ENCODE data around the gene PIK3CB.

Gene PIK3CB

DNA sequence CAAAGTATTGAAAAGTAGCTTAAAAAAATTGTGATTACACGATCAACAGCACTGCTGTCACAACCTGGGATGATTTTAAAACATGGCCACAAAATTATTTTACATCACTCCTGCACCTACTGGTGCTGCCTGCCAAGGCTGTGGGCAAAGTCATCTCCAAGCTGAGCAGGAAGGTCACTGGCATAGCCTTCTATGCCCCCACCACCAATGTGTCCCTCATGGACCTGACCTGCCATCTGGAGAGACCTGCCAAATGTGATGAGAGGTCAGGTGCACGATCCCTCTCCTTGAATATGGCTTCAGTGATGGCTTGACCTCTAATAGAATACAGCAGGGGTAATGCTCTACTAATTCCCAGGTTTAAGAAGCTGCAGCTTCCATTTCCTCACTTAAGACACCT lies 57.8 kb downstream of the PIK3CB start:
- no peak for DNase-seq (ENCODE audit: low read depth, low spot score)
- H3K4me3 ChIP-seq (ENCODE audit: low read depth, low read length), result no peak overlapping the region
- ChIA-PET POLR2A (no interaction called here), CTCF (interaction anchor here (0.7 to 0.8 kb wide), 2 partner anchors 9 to 138 kb away, joined by 3 to 4 read pairs; no protein-coding TSS in a partner anchor)
- TF ChIP-seq, protein P1, sequence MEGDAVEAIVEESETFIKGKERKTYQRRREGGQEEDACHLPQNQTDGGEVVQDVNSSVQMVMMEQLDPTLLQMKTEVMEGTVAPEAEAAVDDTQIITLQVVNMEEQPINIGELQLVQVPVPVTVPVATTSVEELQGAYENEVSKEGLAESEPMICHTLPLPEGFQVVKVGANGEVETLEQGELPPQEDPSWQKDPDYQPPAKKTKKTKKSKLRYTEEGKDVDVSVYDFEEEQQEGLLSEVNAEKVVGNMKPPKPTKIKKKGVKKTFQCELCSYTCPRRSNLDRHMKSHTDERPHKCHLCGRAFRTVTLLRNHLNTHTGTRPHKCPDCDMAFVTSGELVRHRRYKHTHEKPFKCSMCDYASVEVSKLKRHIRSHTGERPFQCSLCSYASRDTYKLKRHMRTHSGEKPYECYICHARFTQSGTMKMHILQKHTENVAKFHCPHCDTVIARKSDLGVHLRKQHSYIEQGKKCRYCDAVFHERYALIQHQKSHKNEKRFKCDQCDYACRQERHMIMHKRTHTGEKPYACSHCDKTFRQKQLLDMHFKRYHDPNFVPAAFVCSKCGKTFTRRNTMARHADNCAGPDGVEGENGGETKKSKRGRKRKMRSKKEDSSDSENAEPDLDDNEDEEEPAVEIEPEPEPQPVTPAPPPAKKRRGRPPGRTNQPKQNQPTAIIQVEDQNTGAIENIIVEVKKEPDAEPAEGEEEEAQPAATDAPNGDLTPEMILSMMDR (IDR thresholded peaks at IDR 0.05; ENCODE audit: insufficient read depth, low read length, missing control alignments), result no peak

DNA sequence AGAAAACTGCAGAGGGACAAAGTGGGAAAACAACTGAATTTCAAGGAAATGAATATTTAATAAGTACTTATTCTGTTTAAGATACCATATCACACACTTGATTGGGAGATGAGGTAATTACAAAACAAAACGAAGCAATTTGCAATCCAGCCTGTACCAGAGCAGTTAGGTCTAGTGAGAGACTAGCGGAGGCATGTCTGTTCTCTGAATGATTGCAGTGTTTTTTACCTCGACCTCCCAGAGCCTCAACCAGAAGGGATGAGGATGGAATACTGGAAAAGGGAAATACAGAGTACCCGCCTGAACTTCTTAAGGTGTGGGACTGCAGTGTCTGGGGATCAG lies 59.5 kb downstream of the PIK3CB start:
- TF ChIP-seq, protein P1 (IDR thresholded peaks at IDR 0.05; ENCODE audit: insufficient read depth, low read length, missing control alignments), result no peak
- no peak for DNase-seq (ENCODE audit: low read depth, low spot score)
- CTCF ChIA-PET, result interaction anchor here (2.1 kb wide), 1 partner anchor 140 kb away, joined by 7 read pairs; no protein-coding TSS in a partner anchor
- POLR2A ChIA-PET, result interaction anchor here (0.6 to 1.0 kb wide), 3 partner anchors 69 to 141 kb away, joined by 3 to 4 read pairs (median 4); no protein-coding TSS in a partner anchor
- H3K4me3 ChIP-seq (ENCODE audit: low read depth, low read length), result no peak overlapping the region

DNA sequence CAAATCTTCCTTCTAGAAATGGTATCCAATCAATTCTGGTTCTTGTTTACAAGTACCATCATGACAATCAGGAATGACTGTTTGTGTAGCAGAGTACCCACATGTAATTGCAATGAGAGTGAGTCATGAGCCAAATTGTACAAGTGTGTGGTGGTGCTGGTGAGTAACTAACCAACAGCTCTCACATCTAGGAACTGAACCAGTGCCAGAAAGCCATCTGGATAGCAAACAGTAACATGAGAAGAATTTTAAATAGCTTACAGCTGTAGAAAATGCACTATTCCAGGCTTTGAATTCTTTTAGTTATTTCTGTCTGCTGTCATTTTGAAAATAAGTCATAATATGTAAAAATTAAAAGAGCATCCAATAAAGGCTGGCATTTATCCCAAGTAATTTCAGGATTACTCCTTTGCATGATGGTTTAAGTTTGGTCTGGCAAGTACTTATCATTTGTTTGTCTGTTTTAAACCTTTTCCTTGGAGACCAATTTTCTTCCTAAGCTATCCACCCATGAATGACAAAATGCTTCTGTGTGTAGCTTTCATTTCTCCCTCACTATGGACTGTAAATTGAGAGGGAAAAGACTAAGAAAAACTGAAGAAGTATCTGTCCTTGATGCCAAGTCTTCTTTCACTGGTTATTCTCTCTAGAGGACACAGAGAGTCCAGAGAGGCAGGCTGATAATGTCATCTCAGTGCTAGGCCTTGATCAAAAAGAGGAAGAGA lies 60.0 kb downstream of the PIK3CB start:
- TF ChIP-seq, protein P1 (IDR thresholded peaks at IDR 0.05; ENCODE audit: insufficient read depth, low read length, missing control alignments), result no peak
- no peak overlapping the region for H3K4me3 ChIP-seq (ENCODE audit: low read depth, low read length)
- CTCF ChIA-PET, result interaction anchor here (2.1 kb wide), 1 partner anchor 141 kb away, joined by 7 read pairs; no protein-coding TSS in a partner anchor
- DNase-seq (ENCODE audit: low read depth, low spot score), result peak; percentile 99
- POLR2A ChIA-PET, result interaction anchor here (0.8 to 1.4 kb wide), 3 partner anchors 49 to 141 kb away, joined by 3 to 4 read pairs (median 4); no protein-coding TSS in a partner anchor

DNA sequence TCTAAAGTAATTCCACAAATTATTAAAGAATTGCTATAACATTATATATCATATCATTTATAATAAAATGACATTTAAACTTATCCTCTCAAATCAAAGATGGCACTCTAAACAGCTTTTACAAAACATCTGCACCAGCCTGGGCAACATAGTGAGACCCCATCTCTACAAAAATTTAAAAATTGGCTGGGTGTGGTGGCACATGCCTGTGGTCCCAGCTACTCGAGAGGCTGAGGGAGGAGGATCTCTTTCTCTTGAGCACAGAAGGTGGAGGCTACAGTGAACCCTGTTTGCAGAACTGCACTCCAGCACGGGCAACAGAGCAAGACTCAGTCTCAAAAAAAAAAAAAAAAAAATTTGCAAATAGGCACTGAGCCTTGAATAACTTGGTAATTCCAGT lies 63.1 kb downstream of the PIK3CB start:
- TF ChIP-seq, protein P1 (IDR thresholded peaks at IDR 0.05; ENCODE audit: insufficient read depth, low read length, missing control alignments), result no peak
- H3K4me3 ChIP-seq (ENCODE audit: low read depth, low read length), result no peak overlapping the region
- no peak for DNase-seq (ENCODE audit: low read depth, low spot score)
- ChIA-PET POLR2A (no interaction called here), CTCF (interaction anchor here (0.6 to 3.3 kb wide), 2 partner anchors 145 to 1751 kb away, joined by 4 to 26 read pairs; no protein-coding TSS in a partner anchor)

DNA sequence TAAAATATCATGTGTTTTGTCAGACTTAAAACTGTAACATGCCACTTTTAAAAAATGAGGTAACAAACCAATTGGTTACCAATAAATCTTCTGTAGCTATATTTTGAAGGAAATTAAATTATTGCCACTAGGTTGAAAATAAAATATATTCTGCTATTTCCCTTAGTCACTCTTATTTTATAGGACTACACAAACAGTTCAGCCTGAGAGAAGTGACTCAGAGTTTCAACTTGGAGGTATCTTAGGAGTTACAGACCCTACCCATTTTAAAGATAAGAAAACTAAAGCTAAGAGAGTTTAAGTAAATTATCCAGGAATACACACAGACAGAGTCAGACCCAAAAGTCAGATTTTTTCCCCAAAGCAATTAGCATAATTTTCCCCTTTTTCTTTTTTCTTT lies 65.1 kb downstream of the PIK3CB start:
- DNase-seq (ENCODE audit: low read depth, low spot score), result no peak
- CTCF ChIA-PET, result interaction anchor here (3.3 kb wide), 1 partner anchor 146 kb away, joined by 26 read pairs; no protein-coding TSS in a partner anchor
- POLR2A ChIA-PET, result interaction anchor here (0.6 kb wide), 1 partner anchor 166 kb away, joined by 3 read pairs; no protein-coding TSS in a partner anchor
- no peak overlapping the region for H3K4me3 ChIP-seq (ENCODE audit: low read depth, low read length)
- TF ChIP-seq, protein P1 (IDR thresholded peaks at IDR 0.05; ENCODE audit: insufficient read depth, low read length, missing control alignments), result no peak

DNA sequence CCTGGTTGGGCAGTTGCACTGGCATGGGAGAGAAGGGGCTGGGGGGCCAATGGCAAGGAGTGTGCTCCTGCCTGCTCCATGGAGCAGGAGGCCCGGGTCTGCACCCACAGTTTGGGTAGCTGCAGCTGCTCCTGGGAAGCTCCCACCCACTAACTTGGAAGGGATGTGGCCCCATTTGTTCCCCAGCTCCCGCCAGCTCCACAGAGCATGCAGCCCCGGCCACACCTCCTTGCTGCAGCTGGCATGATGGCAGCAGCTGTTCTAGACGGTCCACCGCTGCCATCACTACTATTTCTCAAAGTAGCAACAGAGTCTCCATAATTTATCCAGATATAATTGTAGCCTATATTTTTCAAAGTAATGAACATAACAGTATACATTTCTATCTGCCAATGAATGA lies 65.8 kb downstream of the PIK3CB start:
- TF ChIP-seq, protein P1 (IDR thresholded peaks at IDR 0.05; ENCODE audit: insufficient read depth, low read length, missing control alignments), result no peak
- ChIA-PET CTCF (interaction anchor here (3.3 kb wide), 1 partner anchor 147 kb away, joined by 26 read pairs; no protein-coding TSS in a partner anchor), POLR2A (no interaction called here)
- no peak overlapping the region for H3K4me3 ChIP-seq (ENCODE audit: low read depth, low read length)
- no peak for DNase-seq (ENCODE audit: low read depth, low spot score)
